ENCODE data around the gene TBC1D2B. TPM values are rescaled to one million over a fixed set of nuclear protein-coding genes. Genes with fewer than 3 reads are reported as not detected.

The TBC1D2B gene
- total RNA-seq, 5 donors from 2014 or later (not counting 1 experiment from before 2014, with no cell fraction given), result 86.1 to 106 (median 101) TPM

DNA sequence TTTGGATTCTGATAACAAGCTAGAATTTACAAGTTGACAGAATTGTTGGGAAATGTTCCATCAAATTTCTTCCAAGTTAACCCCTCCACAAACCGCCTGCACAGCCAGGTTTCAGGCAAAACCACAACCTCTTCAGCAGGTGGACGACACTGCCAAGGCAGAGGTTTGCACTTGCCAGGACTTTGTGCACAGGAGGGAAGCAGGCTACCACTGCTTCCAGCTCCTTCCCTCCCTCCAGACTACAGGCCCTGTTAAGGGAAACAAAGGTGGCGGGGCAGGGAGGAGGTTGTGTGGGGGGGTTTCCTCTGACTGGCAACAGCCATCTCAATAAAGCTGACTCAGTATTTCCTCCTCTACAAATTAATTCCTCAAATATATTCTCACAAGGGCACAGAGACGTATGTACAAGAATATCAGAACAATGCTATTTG, 42.2 kb downstream of the TBC1D2B start:
- ChIA-PET POLR2A (interaction anchor here (0.6 to 2.6 kb wide), 9 partner anchors 12 to 1887 kb away, joined by 3 to 12 read pairs (median 4); no protein-coding TSS in a partner anchor), CTCF (interaction anchor here (0.5 to 3.5 kb wide), 12 partner anchors 9 to 205 kb away, joined by 3 to 24 read pairs (median 5); no protein-coding TSS in a partner anchor)
- H3K27me3 ChIP-seq (replicated peaks in 1 of 2; ENCODE audit: control insufficient read depth in 2 of 2, extremely low read depth in 1 of 2, insufficient read depth in 2 of 2, low read length in 1 of 2), result no peaks in the 10 kb centered on the region
- DNase-seq (peak in 5 of 35 experiments; percentile 29 to 64 (median 34)), ATAC-seq (replicated peaks in 1 of 4) (peak in 2 of 4 experiments; percentile 8 to 14)
- no peaks in the 10 kb centered on the region for H3K9me3 Mint-ChIP-seq
- no peak overlapping the region for H3K4me3 ChIP-seq (ENCODE audit: control insufficient read depth in 1 of 2, extremely low read depth in 1 of 2, low read length in 1 of 2)
- peak overlapping the region; percentile 62 to 71 (median 66) for H3K4me3 Mint-ChIP-seq
- peak overlapping the region; percentile 87 for H3K27ac ChIP-seq (ENCODE audit: low read length)
- H3K4me1 ChIP-seq (ENCODE audit: control insufficient read depth in 1 of 2, extremely low read depth in 1 of 2, insufficient read depth in 2 of 2, low read length in 2 of 2), result peaks cover 47 to 74% of the 10 kb centered on the region in 2 experiments
- 67% methylated on average over 1 of the region's 4 CpGs for WGBS (ENCODE audit: insufficient coverage)
- no peaks in the 10 kb centered on the region for H3K9me3 ChIP-seq
- H3K36me3 Mint-ChIP-seq, result peaks cover 24% of the 10 kb centered on the region
- H3K27me3 Mint-ChIP-seq, result no peaks in the 10 kb centered on the region
- H3K4me1 Mint-ChIP-seq, result peaks cover 85 to 93% (median 91%) of the 10 kb centered on the region in 3 donors
- H3K27ac Mint-ChIP-seq, result peak overlapping the region; percentile 90 to 95
- peaks cover 0 to 13% of the 10 kb centered on the region in 2 donors for H3K36me3 ChIP-seq (ENCODE audit: control insufficient read depth in 2 of 2, extremely low read depth in 1 of 2, insufficient read depth in 1 of 2, low read length in 1 of 2)

GRCh38 chr15:78034495-78035191, 42.9 kb downstream of the TBC1D2B start:
- POLR2A ChIA-PET, result interaction anchor here (0.6 to 2.6 kb wide), 11 partner anchors 13 to 1888 kb away, joined by 3 to 13 read pairs (median 4); no protein-coding TSS in a partner anchor
- no peaks in the 10 kb centered on the region for H3K9me3 Mint-ChIP-seq
- H3K27ac Mint-ChIP-seq, result peak overlapping the region; percentile 90 to 95
- no peaks in the 10 kb centered on the region for H3K27me3 Mint-ChIP-seq
- Histone ChIP-seq H3K27me3 (replicated peaks in 1 of 2; ENCODE audit: control insufficient read depth in 2 of 2, extremely low read depth in 1 of 2, insufficient read depth in 2 of 2, low read length in 1 of 2) (no peaks in the 10 kb centered on the region), H3K27ac (ENCODE audit: low read length) (peak overlapping the region; percentile 87), H3K4me1 (ENCODE audit: control insufficient read depth in 1 of 2, extremely low read depth in 1 of 2, insufficient read depth in 2 of 2, low read length in 2 of 2) (peaks cover 42 to 67% of the 10 kb centered on the region in 2 experiments), H3K9me3 (no peaks in the 10 kb centered on the region), H3K4me3 (ENCODE audit: control insufficient read depth in 1 of 2, extremely low read depth in 1 of 2, low read length in 1 of 2) (peak overlapping the region in 1 of 2 donors; percentile 8), H3K36me3 (ENCODE audit: control insufficient read depth in 2 of 2, extremely low read depth in 1 of 2, insufficient read depth in 1 of 2, low read length in 1 of 2) (peaks cover 0 to 10% of the 10 kb centered on the region in 2 donors)
- DNase-seq (peak; percentile 50 to 86 (median 78)), ATAC-seq (replicated peaks in 1 of 4) (peak; percentile 90 to 95 (median 92))
- 1% methylated on average over 7 of the region's 13 CpGs for WGBS (ENCODE audit: insufficient coverage)
- H3K36me3 Mint-ChIP-seq, result peaks cover 24% of the 10 kb centered on the region
- H3K4me3 Mint-ChIP-seq, result peak overlapping the region; percentile 62 to 71 (median 66)
- peaks cover 78 to 88% (median 84%) of the 10 kb centered on the region in 3 donors for H3K4me1 Mint-ChIP-seq
- CTCF ChIA-PET, result interaction anchor here (0.6 to 3.5 kb wide), 14 partner anchors 10 to 78 kb away, joined by 3 to 24 read pairs (median 5); no protein-coding TSS in a partner anchor

GRCh38 chr15:78033864-78034263, 43.6 kb downstream of the TBC1D2B start:
- WGBS (ENCODE audit: insufficient coverage), result 0% methylated on average over 2 of the region's 6 CpGs
- H3K9me3 ChIP-seq, result no peaks in the 10 kb centered on the region
- peaks cover 40 to 59% of the 10 kb centered on the region in 2 experiments for H3K4me1 ChIP-seq (ENCODE audit: control insufficient read depth in 1 of 2, extremely low read depth in 1 of 2, insufficient read depth in 2 of 2, low read length in 2 of 2)
- peak; percentile 43 to 66 (median 46) for ATAC-seq (replicated peaks in 1 of 4)
- H3K27me3 ChIP-seq (replicated peaks in 1 of 2; ENCODE audit: control insufficient read depth in 2 of 2, extremely low read depth in 1 of 2, insufficient read depth in 2 of 2, low read length in 1 of 2), result no peaks in the 10 kb centered on the region
- CTCF ChIA-PET, result interaction anchor here in 1 of 2 donors (0.6 to 3.5 kb wide), 8 partner anchors 14 to 79 kb away, joined by 3 to 24 read pairs (median 6); no protein-coding TSS in a partner anchor
- H3K9me3 Mint-ChIP-seq, result no peaks in the 10 kb centered on the region
- H3K27ac ChIP-seq (ENCODE audit: low read length), result peak overlapping the region; percentile 87
- peaks cover 0 to 16% of the 10 kb centered on the region in 2 donors for H3K36me3 ChIP-seq (ENCODE audit: control insufficient read depth in 2 of 2, extremely low read depth in 1 of 2, insufficient read depth in 1 of 2, low read length in 1 of 2)
- peaks cover 71 to 82% (median 76%) of the 10 kb centered on the region in 3 donors for H3K4me1 Mint-ChIP-seq
- peak in 33 of 35 experiments; percentile 42 to 87 (median 74) for DNase-seq
- POLR2A ChIA-PET, result interaction anchor here (0.5 to 2.6 kb wide), 6 partner anchors 14 to 28 kb away, joined by 3 to 12 read pairs (median 4); no protein-coding TSS in a partner anchor
- no peaks in the 10 kb centered on the region for H3K27me3 Mint-ChIP-seq
- H3K4me3 ChIP-seq (ENCODE audit: control insufficient read depth in 1 of 2, extremely low read depth in 1 of 2, low read length in 1 of 2), result no peak overlapping the region
- H3K27ac Mint-ChIP-seq, result peak overlapping the region; percentile 90 to 95
- H3K36me3 Mint-ChIP-seq, result peaks cover 26% of the 10 kb centered on the region
- H3K4me3 Mint-ChIP-seq, result peak overlapping the region in 1 of 3 donors; percentile 66

- no CpG with 5 or more reads among the region's 4 CpGs for WGBS (ENCODE audit: insufficient coverage)
- Mint-ChIP-seq H3K27ac (peak overlapping the region; percentile 60 to 90), H3K4me3 (no peak overlapping the region), H3K9me3 (no peaks in the 10 kb centered on the region), H3K36me3 (peaks cover 25% of the 10 kb centered on the region), H3K27me3 (no peaks in the 10 kb centered on the region), H3K4me1 (peaks cover 59 to 73% (median 66%) of the 10 kb centered on the region in 3 donors)
- Histone ChIP-seq H3K27me3 (replicated peaks in 1 of 2; ENCODE audit: control insufficient read depth in 2 of 2, extremely low read depth in 1 of 2, insufficient read depth in 2 of 2, low read length in 1 of 2) (no peaks in the 10 kb centered on the region), H3K27ac (ENCODE audit: low read length) (peak overlapping the region; percentile 87), H3K9me3 (no peaks in the 10 kb centered on the region), H3K4me1 (ENCODE audit: control insufficient read depth in 1 of 2, extremely low read depth in 1 of 2, insufficient read depth in 2 of 2, low read length in 2 of 2) (peaks cover 32 to 47% of the 10 kb centered on the region in 2 experiments), H3K36me3 (ENCODE audit: control insufficient read depth in 2 of 2, extremely low read depth in 1 of 2, insufficient read depth in 1 of 2, low read length in 1 of 2) (peaks cover 2 to 28% of the 10 kb centered on the region in 2 donors), H3K4me3 (ENCODE audit: control insufficient read depth in 1 of 2, extremely low read depth in 1 of 2, low read length in 1 of 2) (no peak overlapping the region)
- ChIA-PET POLR2A (interaction anchor here in 1 of 2 donors (0.7 kb wide), 1 partner anchor 11 kb away, joined by 3 read pairs; no protein-coding TSS in a partner anchor), CTCF (interaction anchor here in 1 of 2 donors (0.6 to 1.6 kb wide), 4 partner anchors 9 to 37 kb away, joined by 3 to 4 read pairs (median 4); no protein-coding TSS in a partner anchor)
- ATAC-seq (replicated peaks in 1 of 4) (no peak), DNase-seq (no peak)
Measured at GRCh38 chr15:78032671-78033070, 44.8 kb downstream of the TBC1D2B start.

GRCh38 chr15:78024883-78025282, 52.6 kb downstream of the TBC1D2B start:
- ChIA-PET CTCF (interaction anchor here in 1 of 2 donors (0.5 kb wide), 1 partner anchor 14 kb away, joined by 4 read pairs; no protein-coding TSS in a partner anchor), POLR2A (no interaction called here)
- Mint-ChIP-seq H3K27me3 (no peaks in the 10 kb centered on the region), H3K36me3 (peaks cover 66% of the 10 kb centered on the region), H3K9me3 (no peaks in the 10 kb centered on the region), H3K4me3 (no peak overlapping the region), H3K27ac (peak overlapping the region in 1 of 2 donors; percentile 52), H3K4me1 (peaks cover 5 to 12% (median 10%) of the 10 kb centered on the region in 3 donors)
- Histone ChIP-seq H3K27ac (ENCODE audit: low read length) (no peak overlapping the region), H3K9me3 (no peaks in the 10 kb centered on the region), H3K4me1 (ENCODE audit: control insufficient read depth in 1 of 2, extremely low read depth in 1 of 2, insufficient read depth in 2 of 2, low read length in 2 of 2) (no peaks in the 10 kb centered on the region), H3K36me3 (ENCODE audit: control insufficient read depth in 2 of 2, extremely low read depth in 1 of 2, insufficient read depth in 1 of 2, low read length in 1 of 2) (peaks cover 33 to 76% of the 10 kb centered on the region in 2 donors), H3K4me3 (ENCODE audit: control insufficient read depth in 1 of 2, extremely low read depth in 1 of 2, low read length in 1 of 2) (no peak overlapping the region), H3K27me3 (replicated peaks in 1 of 2; ENCODE audit: control insufficient read depth in 2 of 2, extremely low read depth in 1 of 2, insufficient read depth in 2 of 2, low read length in 1 of 2) (no peaks in the 10 kb centered on the region)
- ATAC-seq (replicated peaks in 1 of 4) (no peak), DNase-seq (no peak)
- 86% methylated on average over 2 of the region's 2 CpGs for WGBS (ENCODE audit: insufficient coverage)

- no peak overlapping the region for H3K4me3 ChIP-seq (ENCODE audit: control insufficient read depth in 1 of 2, extremely low read depth in 1 of 2, low read length in 1 of 2)
- Mint-ChIP-seq H3K27me3 (no peaks in the 10 kb centered on the region), H3K27ac (peak overlapping the region in 1 of 2 donors; percentile 52), H3K36me3 (peaks cover 64% of the 10 kb centered on the region), H3K4me1 (peaks cover 5 to 14% (median 12%) of the 10 kb centered on the region in 3 donors), H3K4me3 (no peak overlapping the region), H3K9me3 (no peaks in the 10 kb centered on the region)
- peaks cover 33 to 72% of the 10 kb centered on the region in 2 donors for H3K36me3 ChIP-seq (ENCODE audit: control insufficient read depth in 2 of 2, extremely low read depth in 1 of 2, insufficient read depth in 1 of 2, low read length in 1 of 2)
- H3K27me3 ChIP-seq (replicated peaks in 1 of 2; ENCODE audit: control insufficient read depth in 2 of 2, extremely low read depth in 1 of 2, insufficient read depth in 2 of 2, low read length in 1 of 2), result no peaks in the 10 kb centered on the region
- 80% methylated on average over 1 of the region's 2 CpGs for WGBS (ENCODE audit: insufficient coverage)
- POLR2A ChIA-PET, result no interaction called here
- H3K27ac ChIP-seq (ENCODE audit: low read length), result no peak overlapping the region
- ATAC-seq (replicated peaks in 1 of 4) (no peak), DNase-seq (no peak)
- H3K4me1 ChIP-seq (ENCODE audit: control insufficient read depth in 1 of 2, extremely low read depth in 1 of 2, insufficient read depth in 2 of 2, low read length in 2 of 2), result no peaks in the 10 kb centered on the region
- CTCF ChIA-PET, result interaction anchor here in 1 of 2 donors (0.5 to 0.8 kb wide), 2 partner anchors 8 to 14 kb away, joined by 4 read pairs; no protein-coding TSS in a partner anchor
- no peaks in the 10 kb centered on the region for H3K9me3 ChIP-seq
Measured at GRCh38 chr15:78024519-78024870, 53.0 kb downstream of the TBC1D2B start.

Data from T-cell (primary cell).